H1 (cell line): ENCODE measurements around the gene LRRC9. TPM values are rescaled to one million over a fixed set of nuclear protein-coding genes. Genes with fewer than 3 reads are reported as not detected.

Experiments used
- CTCF ChIA-PET: fragments of 300-600 bp; sonication (Branson Sonifier 250); formaldehyde crosslinking; loops from one replicate; lab custom pipeline; 2021; ENCODE audit not compliant: partially characterized antibody; lab: Charles Lee
- POLR2A ChIA-PET: fragments of 300-600 bp; sonication (Branson Sonifier 250); formaldehyde crosslinking; loops from one replicate; lab custom pipeline; 2021; ENCODE audit warnings: inconsistent platforms; ENCODE audit not compliant: partially characterized antibody; lab: Charles Lee
- DNase-seq, 2 experiments: peaks; one replicate each; pipeline versions ENCODE4 v3.0.0 to v3.0.0-alpha.2; 2010 to 2022; ENCODE audit warnings: low spot score in 2 of 2, low read depth in 1 of 2, mixed read lengths in 1 of 2
- FAIRE-seq: peaks from 2 replicates; lab custom pipeline; 2011; peaks lifted over from hg19 to GRCh38; lab: Jason Lieb, UNC
- H2AFZ ChIP-seq: 2 replicates; pipeline ENCODE4 v1.8.1; 2012; ENCODE audit warnings: low read length, inconsistent platforms
- H2AK5ac ChIP-seq: 2 replicates; pipeline ENCODE4 v1.6.1; 2013; ENCODE audit warnings: low read depth, low read length
- H2BK120ac ChIP-seq: replicated peaks from 2 replicates; pipeline ENCODE3; 2013; ENCODE audit warnings: low read depth, low read length, inconsistent platforms
- H2BK12ac ChIP-seq: 2 replicates; pipeline ENCODE4 v1.6.1; 2013; ENCODE audit warnings: low read depth, low read length
- H2BK15ac ChIP-seq: 2 replicates; pipeline ENCODE4 v1.6.1; 2013; ENCODE audit warnings: low read length
- H2BK20ac ChIP-seq: 2 replicates; pipeline ENCODE4 v1.6.1; 2013; ENCODE audit warnings: low read length
- H2BK5ac ChIP-seq: 2 replicates; pipeline ENCODE4 v1.6.1; 2013; ENCODE audit warnings: low read depth, low read length
- H3K14ac ChIP-seq: 2 replicates; pipeline ENCODE4 v1.6.1; 2013; ENCODE audit warnings: inconsistent platforms; ENCODE audit not compliant: insufficient read length
- H3K18ac ChIP-seq: 2 replicates; pipeline ENCODE4 v1.6.1; 2013; ENCODE audit warnings: low read length; ENCODE audit errors: extremely low read depth
- H3K23ac ChIP-seq: 2 replicates; pipeline ENCODE4 v1.6.1; 2013; ENCODE audit warnings: inconsistent platforms; ENCODE audit not compliant: insufficient read length
- H3K23me2 ChIP-seq: 2 replicates; pipeline ENCODE4 v1.6.1; 2013; ENCODE audit warnings: low read depth, low read length
- H3K27ac ChIP-seq: 2 replicates; pipeline ENCODE4 v1.6.1; 2011; ENCODE audit warnings: low read depth, low read length, inconsistent platforms
- H3K27me3 ChIP-seq, 4 experiments: replicated peaks in 1 of 4; 1 replicate in 1 of 4; 2 replicates in 3 of 4; pipeline versions ENCODE4 v1.6.1 to v1.8.1; 2011 to 2013; ENCODE audit warnings: low read length in 3 of 4, mild to moderate bottlenecking in 3 of 4, inconsistent platforms in 2 of 4, mixed read lengths in 2 of 4, moderate library complexity in 1 of 4; ENCODE audit not compliant: control insufficient read depth in 3 of 4, insufficient read depth in 3 of 4; ENCODE audit errors: extremely low read depth in 1 of 4
- H3K36me3 ChIP-seq, 4 experiments: 2 replicates each; pipeline versions ENCODE4 v1.6.1 to v1.8.1; 2011 to 2013; ENCODE audit warnings: mild to moderate bottlenecking in 4 of 4, low read length in 3 of 4, moderate library complexity in 2 of 4, control low read depth in 1 of 4, inconsistent platforms in 1 of 4; ENCODE audit not compliant: insufficient read depth in 4 of 4, control insufficient read depth in 2 of 4
- H3K4ac ChIP-seq: replicated peaks from 2 replicates; pipeline ENCODE3; 2013; ENCODE audit warnings: low read length, low read depth, mixed read lengths, inconsistent platforms; ENCODE audit not compliant: insufficient read length
- H3K4me1 ChIP-seq, 4 experiments: replicated peaks in 1 of 4; 1 replicate in 1 of 4; 2 replicates in 3 of 4; pipeline versions ENCODE4 v1.6.1 to v1.8.1; 2011 to 2013; ENCODE audit warnings: low read length in 3 of 4, inconsistent platforms in 2 of 4, mixed read lengths in 1 of 4; ENCODE audit not compliant: insufficient read depth in 4 of 4, control insufficient read depth in 3 of 4
- H3K4me2 ChIP-seq, 2 experiments: 2 replicates each; pipeline versions ENCODE4 v1.6.1 to v1.8.1; 2011 to 2013; ENCODE audit warnings: low read depth in 2 of 2, low read length in 2 of 2, control low read depth in 1 of 2, inconsistent platforms in 1 of 2, mild to moderate bottlenecking in 1 of 2; ENCODE audit not compliant: insufficient read depth in 1 of 2
- H3K4me3 ChIP-seq, 4 experiments: fragments of 200-600, 300-600 bp in 1 of 4; sonication (generic), shearing (Covaris generic), sonication (Bioruptor Twin) in 1 of 4; 2 replicates each; pipeline versions ENCODE4 v1.5.1 to v1.8.1; 2011 to 2016; ENCODE audit warnings: low read length in 4 of 4, low read depth in 3 of 4, control low read depth in 2 of 4, inconsistent platforms in 2 of 4, mild to moderate bottlenecking in 2 of 4, mixed read lengths in 1 of 4, moderate library complexity in 1 of 4; ENCODE audit not compliant: insufficient read depth in 2 of 4; ENCODE audit errors: extremely low read depth in 1 of 4
- H3K56ac ChIP-seq: replicated peaks from 2 replicates; pipeline ENCODE3; 2013; ENCODE audit warnings: low read depth, mild to moderate bottlenecking, mixed read lengths, low read length, inconsistent platforms; ENCODE audit not compliant: insufficient read length
- H3K79me1 ChIP-seq: 2 replicates; pipeline ENCODE4 v1.6.1; 2013; ENCODE audit warnings: low read depth, low read length, control low read depth
- H3K79me2 ChIP-seq, 2 experiments: 2 replicates each; pipeline versions ENCODE4 v1.6.1 to v1.8.1; 2012 to 2013; ENCODE audit warnings: low read length in 2 of 2, mild to moderate bottlenecking in 2 of 2, inconsistent platforms in 1 of 2; ENCODE audit not compliant: insufficient read depth in 2 of 2, control insufficient read depth in 1 of 2
- H3K9ac ChIP-seq, 4 experiments: replicated peaks in 1 of 4; 1 replicate in 1 of 4; 2 replicates in 3 of 4; pipeline versions ENCODE4 v1.6.1 to v1.8.1; 2011 to 2013; ENCODE audit warnings: low read depth in 3 of 4, low read length in 3 of 4, control low read depth in 2 of 4, mild to moderate bottlenecking in 2 of 4, moderate library complexity in 2 of 4, inconsistent platforms in 1 of 4; ENCODE audit errors: extremely low read depth in 1 of 4
- H3K9me3 ChIP-seq, 2 experiments: 2 replicates each; pipeline versions ENCODE4 v1.6.1 to v1.8.1; 2012 to 2013; ENCODE audit warnings: mild to moderate bottlenecking in 2 of 2, moderate library complexity in 2 of 2, control low read depth in 1 of 2, inconsistent platforms in 1 of 2, low read depth in 1 of 2, low read length in 1 of 2, mixed read lengths in 1 of 2; ENCODE audit not compliant: insufficient read depth in 2 of 2
- H4K20me1 ChIP-seq, 2 experiments: replicated peaks in 1 of 2; 2 replicates each; pipeline versions ENCODE3 to v1.8.1; 2011 to 2013; ENCODE audit warnings: inconsistent platforms in 2 of 2, low read length in 2 of 2, mild to moderate bottlenecking in 1 of 2; ENCODE audit not compliant: insufficient read depth in 2 of 2, control insufficient read depth in 1 of 2
- H4K5ac ChIP-seq: 2 replicates; pipeline ENCODE4 v1.6.1; 2013; ENCODE audit warnings: low read length, low read depth, mixed read lengths, inconsistent platforms; ENCODE audit not compliant: insufficient read length
- H4K8ac ChIP-seq: 2 replicates; pipeline ENCODE4 v1.8.0; 2013; ENCODE audit warnings: mild to moderate bottlenecking, moderate library complexity, low read length, inconsistent platforms; ENCODE audit not compliant: insufficient read depth; ENCODE audit errors: extremely low read depth
- H4K91ac ChIP-seq: replicated peaks from 2 replicates; pipeline ENCODE3; 2013; ENCODE audit warnings: low read length, mixed read lengths, inconsistent platforms; ENCODE audit not compliant: insufficient read length
- EZH2 ChIP-seq: fragments of 200-600 bp; sonication (generic); IDR thresholded peaks from 2 replicates; pipeline ENCODE4 v1.7.1; 2012; ENCODE audit warnings: low read depth, mild to moderate bottlenecking, moderate library complexity, low read length, inconsistent platforms; ENCODE audit not compliant: severe bottlenecking
- KDM1A ChIP-seq: fragments of 200-600, 300-600 bp; sonication (generic); IDR thresholded peaks from 2 replicates; pipeline ENCODE4 v1.7.1; 2016; ENCODE audit warnings: mild to moderate bottlenecking, low read length, borderline replicate concordance
- WGBS, 2 experiments: shearing (Covaris generic) in 1 of 2; methylation state at CpG; one replicate each; pipeline versions ENCODE4 v1.1.6 to v1.1.7; 2013 to 2015; ENCODE audit warnings: low lambda C conversion rate in 2 of 2, mixed read lengths in 2 of 2, inconsistent platforms in 1 of 2, low coverage in 1 of 2, missing lambda C conversion rate in 1 of 2; ENCODE audit not compliant: insufficient replicate concordance in 2 of 2, insufficient coverage in 1 of 2, insufficient read length in 1 of 2; ENCODE audit errors: extremely low coverage in 1 of 2, missing lambda C conversion rate in 1 of 2; 5-methylcytosine and 5-hydroxymethylcytosine counted together
- polyA plus RNA-seq, 7 experiments: library from polyadenylated mRNA; depleted of rRNA in 3 of 7; stranded (reverse) in 5 of 7; unstranded in 2 of 7; fragments of >200 nt in 5 of 7; fragments of 200-250 nt in 2 of 7; gene quantifications; 1 replicate in 5 of 7; 2 replicates in 1 of 7; 4 replicates in 1 of 7; pipeline versions ENCODE4 v1.2.1 to v1.2.3, GENCODE V29; 2011 to 2013; ENCODE audit warnings: missing spikeins in 2 of 7, mixed read lengths in 2 of 7
- total RNA-seq: library from RNA; stranded (reverse); fragmentation: NEBNext Ultra II Directional; extraction: Animal tissue kit (Norgen Biotek cat#: 25700); gene quantifications from 2 replicates; pipeline ENCODE4 v1.2.1, GENCODE V29; 2021

The LRRC9 gene
- total and polyA plus RNA-seq, 2 of the 8 experiments (the other 6 are each of a cell fraction or from before 2014, with no cell fraction given), result 0.12 to 0.84 TPM

GRCh38 chr14:59969319-59969718 lies 49.4 kb downstream of the LRRC9 start:
- H3K36me3 ChIP-seq, result no peaks in the 10 kb centered on the region
- DNase-seq (no peak), FAIRE-seq (no peak)
- H3K27ac ChIP-seq, result no peak overlapping the region
- POLR2A ChIA-PET, result no interaction called here
- H3K23ac ChIP-seq, result no peak overlapping the region
- no peak overlapping the region for H4K91ac ChIP-seq
- H3K4me2 ChIP-seq, result no peak overlapping the region
- H3K14ac ChIP-seq, result no peak overlapping the region
- H4K5ac ChIP-seq, result no peak overlapping the region
- no peak overlapping the region for H3K18ac ChIP-seq
- no peaks in the 10 kb centered on the region for H3K79me2 ChIP-seq
- TF ChIP-seq EZH2 (no peak), KDM1A (no peak)
- H2BK20ac ChIP-seq, result no peak overlapping the region
- H3K4me1 ChIP-seq, result no peaks in the 10 kb centered on the region
- H2AFZ ChIP-seq, result no peak overlapping the region
- no peak overlapping the region for H2BK120ac ChIP-seq
- no peak overlapping the region for H2BK12ac ChIP-seq
- no peak overlapping the region for H3K4ac ChIP-seq
- no peak overlapping the region for H2BK5ac ChIP-seq
- H2BK15ac ChIP-seq, result no peak overlapping the region
- no peaks in the 10 kb centered on the region for H3K27me3 ChIP-seq
- H4K8ac ChIP-seq, result no peak overlapping the region
- no peak overlapping the region for H2AK5ac ChIP-seq
- H3K9ac ChIP-seq, result no peak overlapping the region
- no peaks in the 10 kb centered on the region for H3K79me1 ChIP-seq
- H3K9me3 ChIP-seq, result no peaks in the 10 kb centered on the region
- no peaks in the 10 kb centered on the region for H3K23me2 ChIP-seq
- H4K20me1 ChIP-seq, result no peaks in the 10 kb centered on the region
- H3K4me3 ChIP-seq, result no peak overlapping the region
- CTCF ChIA-PET, result no interaction called here
- 91% methylated on average over 2 of the region's 2 CpGs; no CpG with 5 or more reads in 1 of the 2 experiments for WGBS, 2 experiments
- H3K56ac ChIP-seq, result no peak overlapping the region
